HG03558 (cell line): ENCODE measurements around the gene OPN4.

Experiments used
- ATAC-seq: cut with Tn5 transposase; IDR thresholded peaks from one replicate; pipeline ENCODE4 v1.9.1; 2021; ENCODE audit warnings: moderate number of reproducible peaks; ENCODE audit not compliant: unreplicated experiment; ENCODE audit errors: extremely low read depth

The OPN4 gene

GRCh38 chr10:86715156-86715795 lies 60.9 kb downstream of the OPN4 start:
- no peak for ATAC-seq

- no peak for ATAC-seq
Measured at GRCh38 chr10:86715836-86716235, 61.5 kb downstream of the OPN4 start.
